HepG2 (cell line): ENCODE data around the gene SOX12. TPM values are rescaled to one million over a fixed set of nuclear protein-coding genes. Genes with fewer than 3 reads are reported as not detected.

Experiments
- ARNT2 ChIP-seq: sonication (generic); formaldehyde crosslinking; IDR thresholded peaks from 2 replicates; pipeline ENCODE4 v1.8.0; 2022; ENCODE audit warnings: mild to moderate bottlenecking, low read depth, missing genetic modification reagents, moderate library complexity
- CBX5 ChIP-seq: sonication (generic); formaldehyde crosslinking; IDR thresholded peaks from 2 replicates; pipeline ENCODE4 v1.4.0; 2020; ENCODE audit warnings: missing genetic modification reagents, borderline replicate concordance
- CC2D1A ChIP-seq: sonication (generic); formaldehyde crosslinking; IDR thresholded peaks from 2 replicates; pipeline ENCODE4 v1.8.1; 2023; ENCODE audit warnings: mild to moderate bottlenecking, missing genetic modification reagents
- IRF2 ChIP-seq: IDR thresholded peaks from 2 replicates; pipeline ENCODE4 v1.6.1; 2018; ENCODE audit warnings: missing genetic modification reagents, missing compliant biosample characterization
- KDM2A ChIP-seq: sonication (generic); formaldehyde crosslinking; IDR thresholded peaks from 2 replicates; pipeline ENCODE4 v1.4.0; 2020; ENCODE audit warnings: low read depth, missing genetic modification reagents, borderline replicate concordance
- KDM4B ChIP-seq: sonication (generic); formaldehyde crosslinking; IDR thresholded peaks from 2 replicates; pipeline ENCODE4 v1.4.0; 2020; ENCODE audit warnings: missing genetic modification reagents
- MED13 ChIP-seq: sonication (generic); formaldehyde crosslinking; IDR thresholded peaks from 2 replicates; pipeline ENCODE4 v1.5.0; 2020; ENCODE audit warnings: missing genetic modification reagents
- SAFB2 ChIP-seq: sonication (generic); formaldehyde crosslinking; IDR thresholded peaks from 2 replicates; pipeline ENCODE4 v1.5.1; 2020; ENCODE audit warnings: missing genetic modification reagents, low read depth, mild to moderate bottlenecking, borderline replicate concordance
- SRSF1 ChIP-seq: fragments of 200-400 bp; formaldehyde crosslinking; optimal IDR thresholded peaks from 2 replicates; pipeline ENCODE3; 2017; ENCODE audit warnings: mild to moderate bottlenecking, low read depth, low read length, moderate library complexity
- SRSF4 ChIP-seq: fragments of 200-400 bp; formaldehyde crosslinking; IDR thresholded peaks from one replicate; pipeline ENCODE4 v1.6.1; 2018; ENCODE audit warnings: mild to moderate bottlenecking, low read depth, low read length, moderate library complexity; ENCODE audit not compliant: poor library complexity, severe bottlenecking
- SRSF9 ChIP-seq: fragments of 200-400 bp; formaldehyde crosslinking; IDR thresholded peaks from 2 replicates; pipeline ENCODE4 v1.6.1; 2018; ENCODE audit warnings: borderline replicate concordance, mild to moderate bottlenecking, low read depth, low read length; ENCODE audit not compliant: insufficient read depth, poor library complexity, severe bottlenecking
- STAT5B ChIP-seq: sonication (generic); formaldehyde crosslinking; IDR thresholded peaks from 2 replicates; pipeline ENCODE4 v1.4.0; 2020; ENCODE audit warnings: missing genetic modification reagents
- TEAD3 ChIP-seq: optimal IDR thresholded peaks from 2 replicates; pipeline ENCODE3; 2016; ENCODE audit warnings: borderline replicate concordance
- TOPORS ChIP-seq: sonication (generic); formaldehyde crosslinking; IDR thresholded peaks from 2 replicates; pipeline ENCODE4 v1.8.0; 2023; ENCODE audit warnings: mild to moderate bottlenecking, missing genetic modification reagents
- ZBTB1 ChIP-seq: sonication (generic); formaldehyde crosslinking; IDR thresholded peaks from 2 replicates; pipeline ENCODE4 v1.4.0; 2020; ENCODE audit warnings: missing genetic modification reagents, borderline replicate concordance
- ZFY ChIP-seq: sonication (generic); formaldehyde crosslinking; IDR thresholded peaks from 2 replicates; pipeline ENCODE4 v1.4.0; 2020; ENCODE audit warnings: missing genetic modification reagents
- ZNF230 ChIP-seq: sonication (generic); formaldehyde crosslinking; IDR thresholded peaks from 2 replicates; pipeline ENCODE4 v1.4.0; 2020; ENCODE audit warnings: mild to moderate bottlenecking, missing genetic modification reagents
- ZNF235 ChIP-seq: sonication (generic); formaldehyde crosslinking; IDR thresholded peaks from 2 replicates; pipeline ENCODE4 v1.8.1; 2023; ENCODE audit warnings: mild to moderate bottlenecking, missing genetic modification reagents, borderline replicate concordance
- ZNF556 ChIP-seq: sonication (generic); formaldehyde crosslinking; IDR thresholded peaks from 2 replicates; pipeline ENCODE4 v1.4.0; 2020; ENCODE audit warnings: mild to moderate bottlenecking, missing genetic modification reagents, borderline replicate concordance
- ZNF720 ChIP-seq: sonication (generic); formaldehyde crosslinking; IDR thresholded peaks from 2 replicates; pipeline ENCODE4 v1.4.0; 2020; ENCODE audit warnings: missing genetic modification reagents
- ZNF768 ChIP-seq: sonication (generic); formaldehyde crosslinking; IDR thresholded peaks from 2 replicates; pipeline ENCODE4 v1.4.0; 2020; ENCODE audit warnings: missing genetic modification reagents
- polyA plus RNA-seq, 8 experiments: library from polyadenylated mRNA; depleted of rRNA in 3 of 8; stranded (reverse) in 7 of 8; unstranded in 1 of 8; fragments of >200 nt; fragmentation: Illumina TruSeq in 4 of 8; extraction: Trizol in 4 of 8; gene quantifications; 2 replicates each; pipeline versions ENCODE4 v1.2.1 to v1.2.3, GENCODE V29; 2011 to 2016; ENCODE audit warnings: low read depth in 4 of 8, missing spikeins in 1 of 8, mixed read lengths in 1 of 8; ENCODE audit not compliant: insufficient read depth in 1 of 8
- total RNA-seq, 5 experiments: library from RNA; depleted of rRNA; stranded (reverse); fragments of >200 nt; fragmentation: Illumina TruSeq; extraction: Trizol; gene quantifications; 2 replicates each; pipeline ENCODE4 v1.2.3, GENCODE V29; 2016; ENCODE audit warnings: low read depth in 1 of 5
- TF ChIP-seq, protein P1 (sequence below): sonication (generic); formaldehyde crosslinking; IDR thresholded peaks from 2 replicates; pipeline ENCODE4 v1.4.0; 2020; ENCODE audit warnings: mild to moderate bottlenecking, missing genetic modification reagents
- TF ChIP-seq, protein P2 (sequence below): IDR thresholded peaks from 2 replicates; pipeline ENCODE4 v1.6.1; 2016; ENCODE audit warnings: low read depth, control low read depth
- TF ChIP-seq, protein P3 (sequence below): sonication (generic); formaldehyde crosslinking; IDR thresholded peaks from 2 replicates; pipeline ENCODE4 v1.4.0; 2020; ENCODE audit warnings: missing genetic modification reagents, borderline replicate concordance

Gene SOX12
- total and polyA plus RNA-seq, 2 of the 13 experiments (the other 11 are each of a cell fraction or from before 2014, with no cell fraction given), result 10.0 to 18.7 TPM

DNA sequence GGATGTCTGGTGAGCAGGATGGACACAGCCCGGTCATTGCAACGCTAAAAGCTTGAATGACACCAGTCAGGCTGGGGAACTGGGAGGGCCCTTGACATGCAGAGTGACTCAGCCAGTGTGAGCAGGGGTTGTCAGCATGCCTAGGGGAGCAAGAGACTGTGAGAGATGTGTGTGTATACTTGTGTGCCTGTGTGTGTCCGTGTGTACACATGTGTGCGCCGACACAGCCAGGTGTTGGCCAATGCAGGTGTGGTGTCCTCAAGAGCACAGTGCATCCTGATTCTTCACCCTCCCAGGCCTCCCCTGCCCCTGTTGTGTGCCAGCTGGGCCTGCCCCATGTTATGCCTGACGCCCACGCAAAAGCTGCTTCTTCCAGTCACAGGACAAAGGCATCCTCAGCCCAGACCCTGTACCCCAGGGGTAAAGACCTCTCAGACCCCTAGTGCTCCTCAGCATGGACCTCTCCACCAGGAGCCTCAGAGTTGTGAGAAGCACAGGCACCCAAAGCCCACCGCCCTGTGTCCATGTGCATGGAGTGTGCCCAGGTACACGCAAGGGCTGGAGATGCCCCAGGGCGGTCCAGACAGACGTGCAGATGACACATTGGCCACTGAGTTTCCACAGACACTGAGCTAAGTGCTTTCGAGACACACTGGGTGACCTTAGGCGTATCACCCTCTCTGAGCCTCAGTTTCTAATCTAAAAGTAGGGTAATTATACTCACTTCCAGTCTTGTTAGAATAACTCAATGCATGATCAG lies 38.1 kb downstream of the SOX12 start (continued):
- TF ChIP-seq CBX5 (no peak), SRSF9 (no peak), ZFY (no peak), SAFB2 (CRISPR knock-in tag) (no peak), ZNF235 (CRISPR knock-in tag) (no peak), ZNF768 (CRISPR knock-in tag) (peak; percentile 70; the same call in 1 of the 2 replicates), ZNF230 (CRISPR knock-in tag) (0 out of 2 replicates have a peak, but pooled peaks have one; percentile 55), ZNF556 (CRISPR knock-in tag) (no peak), KDM2A (CRISPR knock-in tag) (0 out of 2 replicates have a peak, but pooled peaks have one; percentile 14), SRSF1 (peak; percentile 3), CC2D1A (CRISPR knock-in tag) (no peak), KDM4B (CRISPR knock-in tag) (no peak), ZBTB1 (CRISPR knock-in tag) (no peak), TOPORS (CRISPR knock-in tag) (no peak), MED13 (CRISPR knock-in tag) (no peak), TEAD3 (CRISPR knock-in tag) (peak; percentile 5), STAT5B (no peak), SRSF4 (no peak), ZNF720 (CRISPR knock-in tag) (no peak), ARNT2 (CRISPR knock-in tag) (no peak), IRF2 (CRISPR knock-in tag) (peak; percentile 8; the same call in 1 of the 2 replicates)
- TF ChIP-seq, protein P1, sequence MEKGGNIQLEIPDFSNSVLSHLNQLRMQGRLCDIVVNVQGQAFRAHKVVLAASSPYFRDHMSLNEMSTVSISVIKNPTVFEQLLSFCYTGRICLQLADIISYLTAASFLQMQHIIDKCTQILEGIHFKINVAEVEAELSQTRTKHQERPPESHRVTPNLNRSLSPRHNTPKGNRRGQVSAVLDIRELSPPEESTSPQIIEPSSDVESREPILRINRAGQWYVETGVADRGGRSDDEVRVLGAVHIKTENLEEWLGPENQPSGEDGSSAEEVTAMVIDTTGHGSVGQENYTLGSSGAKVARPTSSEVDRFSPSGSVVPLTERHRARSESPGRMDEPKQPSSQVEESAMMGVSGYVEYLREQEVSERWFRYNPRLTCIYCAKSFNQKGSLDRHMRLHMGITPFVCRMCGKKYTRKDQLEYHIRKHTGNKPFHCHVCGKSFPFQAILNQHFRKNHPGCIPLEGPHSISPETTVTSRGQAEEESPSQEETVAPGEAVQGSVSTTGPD (CRISPR knock-in tag), result no peak
- TF ChIP-seq, protein P2, sequence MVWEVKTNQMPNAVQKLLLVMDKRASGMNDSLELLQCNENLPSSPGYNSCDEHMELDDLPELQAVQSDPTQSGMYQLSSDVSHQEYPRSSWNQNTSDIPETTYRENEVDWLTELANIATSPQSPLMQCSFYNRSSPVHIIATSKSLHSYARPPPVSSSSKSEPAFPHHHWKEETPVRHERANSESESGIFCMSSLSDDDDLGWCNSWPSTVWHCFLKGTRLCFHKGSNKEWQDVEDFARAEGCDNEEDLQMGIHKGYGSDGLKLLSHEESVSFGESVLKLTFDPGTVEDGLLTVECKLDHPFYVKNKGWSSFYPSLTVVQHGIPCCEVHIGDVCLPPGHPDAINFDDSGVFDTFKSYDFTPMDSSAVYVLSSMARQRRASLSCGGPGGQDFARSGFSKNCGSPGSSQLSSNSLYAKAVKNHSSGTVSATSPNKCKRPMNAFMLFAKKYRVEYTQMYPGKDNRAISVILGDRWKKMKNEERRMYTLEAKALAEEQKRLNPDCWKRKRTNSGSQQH (CRISPR knock-in tag), result no peak
- TF ChIP-seq, protein P3, sequence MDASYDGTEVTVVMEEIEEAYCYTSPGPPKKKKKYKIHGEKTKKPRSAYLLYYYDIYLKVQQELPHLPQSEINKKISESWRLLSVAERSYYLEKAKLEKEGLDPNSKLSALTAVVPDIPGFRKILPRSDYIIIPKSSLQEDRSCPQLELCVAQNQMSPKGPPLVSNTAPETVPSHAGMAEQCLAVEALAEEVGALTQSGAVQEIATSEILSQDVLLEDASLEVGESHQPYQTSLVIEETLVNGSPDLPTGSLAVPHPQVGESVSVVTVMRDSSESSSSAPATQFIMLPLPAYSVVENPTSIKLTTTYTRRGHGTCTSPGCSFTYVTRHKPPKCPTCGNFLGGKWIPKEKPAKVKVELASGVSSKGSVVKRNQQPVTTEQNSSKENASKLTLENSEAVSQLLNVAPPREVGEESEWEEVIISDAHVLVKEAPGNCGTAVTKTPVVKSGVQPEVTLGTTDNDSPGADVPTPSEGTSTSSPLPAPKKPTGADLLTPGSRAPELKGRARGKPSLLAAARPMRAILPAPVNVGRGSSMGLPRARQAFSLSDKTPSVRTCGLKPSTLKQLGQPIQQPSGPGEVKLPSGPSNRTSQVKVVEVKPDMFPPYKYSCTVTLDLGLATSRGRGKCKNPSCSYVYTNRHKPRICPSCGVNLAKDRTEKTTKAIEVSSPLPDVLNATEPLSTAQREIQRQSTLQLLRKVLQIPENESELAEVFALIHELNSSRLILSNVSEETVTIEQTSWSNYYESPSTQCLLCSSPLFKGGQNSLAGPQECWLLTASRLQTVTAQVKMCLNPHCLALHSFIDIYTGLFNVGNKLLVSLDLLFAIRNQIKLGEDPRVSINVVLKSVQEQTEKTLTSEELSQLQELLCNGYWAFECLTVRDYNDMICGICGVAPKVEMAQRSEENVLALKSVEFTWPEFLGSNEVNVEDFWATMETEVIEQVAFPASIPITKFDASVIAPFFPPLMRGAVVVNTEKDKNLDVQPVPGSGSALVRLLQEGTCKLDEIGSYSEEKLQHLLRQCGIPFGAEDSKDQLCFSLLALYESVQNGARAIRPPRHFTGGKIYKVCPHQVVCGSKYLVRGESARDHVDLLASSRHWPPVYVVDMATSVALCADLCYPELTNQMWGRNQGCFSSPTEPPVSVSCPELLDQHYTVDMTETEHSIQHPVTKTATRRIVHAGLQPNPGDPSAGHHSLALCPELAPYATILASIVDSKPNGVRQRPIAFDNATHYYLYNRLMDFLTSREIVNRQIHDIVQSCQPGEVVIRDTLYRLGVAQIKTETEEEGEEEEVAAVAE (CRISPR knock-in tag), result no peak
